Stimulated activated CD8-positive, alpha-beta memory T cell treated with anti-CD3 and anti-CD28 coated beads, Interleukin-12 subunit alpha, Interleukin-12 subunit beta, amount 100 ng/mL, for 24 hours (primary cell): ENCODE data around the gene ZFAND6.
"Not testable (repeated sequence)": the region's sequence is repeated elsewhere in the genome, so short reads cannot be mapped to it uniquely, and the experiment has no call there.

Experiments used
- DNase-seq: peaks from one replicate; pipeline ENCODE4 v3.0.0-alpha.2; 2020; ENCODE audit errors: extremely low read depth

ZFAND6 gene

GRCh38 chr15:80058851-80059785 is at the start of gene ZFAND6:
TSS of gene ZFAND6 (plus strand) at chr15:80059676. CDS start at chr15:80120345, 60,669 bp downstream.
- DNase-seq = peak; percentile 88

DNA sequence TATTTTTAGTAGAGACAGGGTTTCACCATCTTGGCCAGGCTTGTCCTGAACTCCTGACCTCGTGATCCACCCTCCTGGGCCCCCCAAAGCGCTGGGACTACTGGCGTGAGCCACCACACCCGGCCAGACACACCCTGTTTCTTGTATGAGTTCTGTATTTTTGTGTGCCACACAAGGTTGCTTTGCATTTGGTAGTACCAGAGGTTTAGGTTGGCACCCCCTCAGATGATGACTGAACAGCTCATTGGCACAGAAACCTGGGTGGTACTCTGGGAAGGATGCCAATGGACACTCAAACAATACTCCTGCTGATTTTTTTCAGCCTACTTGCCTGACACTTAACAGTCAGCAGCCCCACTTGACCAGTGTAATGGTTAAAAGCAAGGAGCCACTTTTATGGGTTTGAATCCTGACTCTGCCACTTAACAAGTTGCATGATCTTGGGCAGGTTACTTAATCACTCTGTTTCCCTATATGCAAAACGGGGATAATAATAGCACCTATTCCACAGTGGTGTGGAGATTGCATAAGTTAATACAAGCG is 49.3 kb upstream of the ZFAND6 start:
- DNase-seq = no peak

- not testable (repeated sequence) for DNase-seq
These were observed 48.4 kb upstream of the ZFAND6 start for GRCh38 chr15:80011041-80011523.

GRCh38 chr15:80011596-80011995 is 47.9 kb upstream of the ZFAND6 start:
- no peak for DNase-seq

- DNase-seq = no peak
These were observed 47.3 kb upstream of the ZFAND6 start for GRCh38 chr15:80012060-80012726.

GRCh38 chr15:80014186-80014585 is 45.3 kb upstream of the ZFAND6 start:
- DNase-seq = not testable (repeated sequence)

DNA sequence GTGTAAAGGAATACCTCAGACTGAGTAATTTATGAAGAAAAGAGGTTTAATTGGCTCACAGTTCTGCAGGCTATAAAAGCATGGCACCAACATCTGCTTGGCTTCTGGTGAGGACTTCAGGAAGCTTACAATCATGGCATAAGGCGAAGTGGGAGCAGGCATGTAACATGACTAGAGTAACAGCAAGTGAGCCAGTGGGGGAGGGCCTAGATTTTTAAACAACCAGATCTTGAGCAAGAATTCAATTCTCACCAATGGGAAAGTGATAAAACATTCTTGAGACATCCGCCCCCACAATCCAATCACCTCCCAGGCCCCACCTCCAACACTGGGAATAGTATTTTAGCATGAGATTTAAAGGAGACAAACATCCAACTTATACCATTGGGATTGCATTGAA is 44.3 kb upstream of the ZFAND6 start:
- DNase-seq = no peak

- not testable (repeated sequence) for DNase-seq
These were observed 43.0 kb upstream of the ZFAND6 start for GRCh38 chr15:80016506-80016905.

DNA sequence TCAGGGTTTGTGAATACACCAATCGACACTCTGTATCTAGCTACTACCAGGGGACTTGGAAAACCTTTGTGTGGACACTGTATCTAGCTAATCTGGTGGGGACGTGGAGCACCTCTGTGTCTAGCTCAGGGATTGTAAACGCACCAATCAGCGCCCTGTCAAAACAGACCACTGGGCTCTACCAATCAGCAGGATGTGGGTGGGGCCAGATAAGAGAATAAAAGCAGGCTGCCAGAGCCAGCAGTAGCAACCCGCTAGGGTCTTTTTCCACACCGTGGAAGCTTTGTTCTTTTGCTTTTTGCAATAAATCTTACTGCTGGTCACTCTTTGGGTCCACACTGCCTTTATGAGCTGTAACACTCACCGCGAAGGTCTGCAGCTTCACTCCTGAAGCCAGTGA is 42.3 kb upstream of the ZFAND6 start:
- DNase-seq = not testable (repeated sequence)

- DNase-seq = no peak
These were observed 40.2 kb upstream of the ZFAND6 start for GRCh38 chr15:80019168-80019745.

- not testable (repeated sequence) for DNase-seq
These were observed 39.3 kb upstream of the ZFAND6 start for GRCh38 chr15:80020149-80020548.

- DNase-seq = no peak
These were observed 38.7 kb upstream of the ZFAND6 start for GRCh38 chr15:80020731-80021130.

DNA sequence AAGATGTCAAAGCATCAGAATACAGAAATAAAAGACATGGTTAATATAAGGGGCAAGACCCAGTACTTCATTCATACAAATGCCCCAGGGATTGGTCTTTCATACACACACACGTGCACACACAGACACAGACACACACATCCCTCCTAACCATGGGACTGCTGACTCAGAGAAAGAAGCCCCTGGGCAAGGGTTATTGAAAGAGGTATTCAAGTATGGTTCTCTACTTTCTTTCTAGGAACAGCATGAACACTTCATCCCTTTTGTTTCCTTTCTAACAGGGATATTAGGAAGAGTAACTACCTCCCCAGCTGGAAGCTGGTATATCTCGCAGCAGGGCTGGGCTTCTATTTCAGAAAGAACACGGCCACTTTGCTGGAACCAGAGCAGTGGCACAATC is 33.2 kb upstream of the ZFAND6 start:
- no peak for DNase-seq

GRCh38 chr15:80026754-80027153 is 32.7 kb upstream of the ZFAND6 start:
- no peak for DNase-seq

- no peak for DNase-seq
These were observed 30.5 kb upstream of the ZFAND6 start for GRCh38 chr15:80028937-80029336.

DNA sequence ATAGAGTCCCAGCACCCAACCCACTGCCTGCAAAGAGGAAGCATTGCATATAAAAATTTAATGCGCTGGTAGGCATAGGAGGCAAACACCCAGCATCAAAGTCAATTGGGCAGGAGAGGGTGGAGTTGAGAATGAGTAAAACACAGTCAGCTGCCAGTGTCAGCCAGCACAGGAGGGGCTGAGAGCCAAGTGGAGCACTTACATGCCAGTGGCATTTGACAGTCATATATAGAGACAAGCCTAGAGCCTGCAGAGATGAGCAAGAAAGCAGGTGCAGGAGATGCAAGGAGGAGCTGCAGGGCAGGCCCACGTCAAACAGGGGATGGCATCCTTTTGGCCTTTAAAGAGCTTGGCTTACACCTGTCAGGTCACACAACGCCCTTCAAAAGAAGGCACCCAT is 27.6 kb upstream of the ZFAND6 start:
- DNase-seq = no peak

GRCh38 chr15:80034629-80035028 is 24.8 kb upstream of the ZFAND6 start:
- DNase-seq = no peak

DNA sequence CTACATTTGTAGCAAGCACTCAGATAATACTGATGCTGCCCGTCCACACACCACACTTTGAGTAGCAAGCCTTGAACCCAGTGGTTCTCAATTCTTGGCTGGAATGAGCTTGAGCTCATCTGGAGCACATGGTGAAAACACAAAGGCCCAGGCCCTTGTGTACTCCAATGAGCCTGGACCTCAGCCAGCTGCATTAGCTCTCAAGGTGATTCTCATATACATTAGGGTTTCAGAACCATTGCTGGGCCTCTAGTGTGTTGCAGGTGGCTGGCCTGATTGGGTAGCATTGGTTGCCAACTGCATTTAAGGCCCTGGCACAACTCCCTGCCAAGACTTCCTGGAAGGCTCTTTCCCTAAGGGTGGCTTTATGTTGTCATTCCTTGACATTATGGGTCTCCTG is 23.4 kb upstream of the ZFAND6 start:
- DNase-seq = no peak

DNA sequence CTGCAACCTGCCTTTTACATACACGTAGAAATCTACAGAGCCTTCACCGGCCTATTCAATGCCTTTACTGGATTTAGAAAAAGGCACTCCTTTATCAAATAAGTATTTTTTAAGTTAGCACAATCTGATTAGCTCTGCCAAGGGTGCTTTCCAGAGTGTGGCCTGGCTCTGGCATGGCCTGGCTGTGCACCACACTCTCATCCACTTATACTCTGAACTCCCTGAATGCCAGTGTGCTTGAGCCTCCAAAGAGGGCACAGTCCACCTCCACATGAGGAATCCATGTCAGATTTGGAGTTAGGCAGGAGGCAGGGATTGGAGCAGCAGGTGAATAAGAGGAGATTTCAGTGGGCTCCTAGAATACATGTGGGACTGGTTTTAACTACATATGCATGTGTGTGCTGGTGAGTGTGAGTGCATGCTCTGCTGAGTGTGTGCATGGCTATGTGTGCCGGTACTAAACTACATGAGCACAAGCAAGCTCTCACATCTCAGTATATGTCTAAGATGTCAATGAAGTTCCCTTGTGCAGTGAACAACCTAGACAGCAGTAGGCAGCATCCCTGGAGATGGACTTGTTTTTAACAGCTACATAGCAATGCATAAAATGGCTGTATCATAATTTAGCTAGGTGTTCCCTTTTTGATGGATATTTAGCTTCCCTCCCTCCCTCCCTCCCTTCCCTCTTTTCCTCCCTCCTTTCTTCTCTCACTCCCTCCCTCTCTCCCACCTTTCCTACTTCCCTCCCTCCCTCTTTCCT is 17.8 kb upstream of the ZFAND6 start:
- DNase-seq = no peak

- DNase-seq = no peak
These were observed 16.9 kb upstream of the ZFAND6 start for GRCh38 chr15:80042568-80042967.

DNA sequence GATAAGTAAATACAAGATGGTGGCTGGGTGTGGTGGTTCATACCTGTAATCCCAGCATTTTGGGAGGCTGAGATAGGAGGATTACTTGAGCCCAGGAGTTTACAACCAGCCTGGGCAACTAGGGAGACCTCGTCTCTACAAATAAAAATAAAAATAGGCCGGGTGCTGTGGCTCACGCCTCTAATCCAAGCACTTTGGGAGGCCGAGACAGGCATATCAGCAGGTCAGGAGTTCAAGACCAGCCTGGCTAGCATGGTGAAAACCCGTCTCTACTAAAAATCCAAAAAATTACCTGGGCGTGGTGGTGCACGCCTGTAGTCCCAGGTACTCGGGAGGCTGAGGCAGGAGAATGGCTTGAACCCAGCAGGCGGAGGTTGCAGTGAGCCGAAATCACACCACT is 14.3 kb upstream of the ZFAND6 start:
- not testable (repeated sequence) for DNase-seq
